H1 (cell line): ENCODE data around the gene DYSF. TPM values are rescaled to one million over a fixed set of nuclear protein-coding genes. Genes with fewer than 3 reads are reported as not detected.

ENCODE experiments used
- CTCF ChIA-PET: fragments of 300-600 bp; sonication (Branson Sonifier 250); formaldehyde crosslinking; loops from one replicate; lab custom pipeline; 2021; ENCODE audit not compliant: partially characterized antibody; lab: Charles Lee
- POLR2A ChIA-PET: fragments of 300-600 bp; sonication (Branson Sonifier 250); formaldehyde crosslinking; loops from one replicate; lab custom pipeline; 2021; ENCODE audit warnings: inconsistent platforms; ENCODE audit not compliant: partially characterized antibody; lab: Charles Lee
- DNase-seq, 2 experiments: peaks; one replicate each; pipeline versions ENCODE4 v3.0.0 to v3.0.0-alpha.2; 2010 to 2022; ENCODE audit warnings: low spot score in 2 of 2, low read depth in 1 of 2, mixed read lengths in 1 of 2
- FAIRE-seq: peaks from 2 replicates; lab custom pipeline; 2011; peaks lifted over from hg19 to GRCh38; lab: Jason Lieb, UNC
- H2AFZ ChIP-seq: 2 replicates; pipeline ENCODE4 v1.8.1; 2012; ENCODE audit warnings: low read length, inconsistent platforms
- H2AK5ac ChIP-seq: 2 replicates; pipeline ENCODE4 v1.6.1; 2013; ENCODE audit warnings: low read depth, low read length
- H2BK120ac ChIP-seq: replicated peaks from 2 replicates; pipeline ENCODE3; 2013; ENCODE audit warnings: low read depth, low read length, inconsistent platforms
- H2BK12ac ChIP-seq: 2 replicates; pipeline ENCODE4 v1.6.1; 2013; ENCODE audit warnings: low read depth, low read length
- H2BK15ac ChIP-seq: 2 replicates; pipeline ENCODE4 v1.6.1; 2013; ENCODE audit warnings: low read length
- H2BK20ac ChIP-seq: 2 replicates; pipeline ENCODE4 v1.6.1; 2013; ENCODE audit warnings: low read length
- H2BK5ac ChIP-seq: 2 replicates; pipeline ENCODE4 v1.6.1; 2013; ENCODE audit warnings: low read depth, low read length
- H3K14ac ChIP-seq: 2 replicates; pipeline ENCODE4 v1.6.1; 2013; ENCODE audit warnings: inconsistent platforms; ENCODE audit not compliant: insufficient read length
- H3K18ac ChIP-seq: 2 replicates; pipeline ENCODE4 v1.6.1; 2013; ENCODE audit warnings: low read length; ENCODE audit errors: extremely low read depth
- H3K23ac ChIP-seq: 2 replicates; pipeline ENCODE4 v1.6.1; 2013; ENCODE audit warnings: inconsistent platforms; ENCODE audit not compliant: insufficient read length
- H3K23me2 ChIP-seq: 2 replicates; pipeline ENCODE4 v1.6.1; 2013; ENCODE audit warnings: low read depth, low read length
- H3K27ac ChIP-seq: 2 replicates; pipeline ENCODE4 v1.6.1; 2011; ENCODE audit warnings: low read depth, low read length, inconsistent platforms
- H3K27me3 ChIP-seq, 4 experiments: replicated peaks in 1 of 4; 1 replicate in 1 of 4; 2 replicates in 3 of 4; pipeline versions ENCODE4 v1.6.1 to v1.8.1; 2011 to 2013; ENCODE audit warnings: low read length in 3 of 4, mild to moderate bottlenecking in 3 of 4, inconsistent platforms in 2 of 4, mixed read lengths in 2 of 4, moderate library complexity in 1 of 4; ENCODE audit not compliant: control insufficient read depth in 3 of 4, insufficient read depth in 3 of 4; ENCODE audit errors: extremely low read depth in 1 of 4
- H3K36me3 ChIP-seq, 4 experiments: 2 replicates each; pipeline versions ENCODE4 v1.6.1 to v1.8.1; 2011 to 2013; ENCODE audit warnings: mild to moderate bottlenecking in 4 of 4, low read length in 3 of 4, moderate library complexity in 2 of 4, control low read depth in 1 of 4, inconsistent platforms in 1 of 4; ENCODE audit not compliant: insufficient read depth in 4 of 4, control insufficient read depth in 2 of 4
- H3K4ac ChIP-seq: replicated peaks from 2 replicates; pipeline ENCODE3; 2013; ENCODE audit warnings: low read length, low read depth, mixed read lengths, inconsistent platforms; ENCODE audit not compliant: insufficient read length
- H3K4me1 ChIP-seq, 4 experiments: replicated peaks in 1 of 4; 1 replicate in 1 of 4; 2 replicates in 3 of 4; pipeline versions ENCODE4 v1.6.1 to v1.8.1; 2011 to 2013; ENCODE audit warnings: low read length in 3 of 4, inconsistent platforms in 2 of 4, mixed read lengths in 1 of 4; ENCODE audit not compliant: insufficient read depth in 4 of 4, control insufficient read depth in 3 of 4
- H3K4me2 ChIP-seq, 2 experiments: 2 replicates each; pipeline versions ENCODE4 v1.6.1 to v1.8.1; 2011 to 2013; ENCODE audit warnings: low read depth in 2 of 2, low read length in 2 of 2, control low read depth in 1 of 2, inconsistent platforms in 1 of 2, mild to moderate bottlenecking in 1 of 2; ENCODE audit not compliant: insufficient read depth in 1 of 2
- H3K4me3 ChIP-seq, 4 experiments: fragments of 200-600, 300-600 bp in 1 of 4; sonication (generic), shearing (Covaris generic), sonication (Bioruptor Twin) in 1 of 4; 2 replicates each; pipeline versions ENCODE4 v1.5.1 to v1.8.1; 2011 to 2016; ENCODE audit warnings: low read length in 4 of 4, low read depth in 3 of 4, control low read depth in 2 of 4, inconsistent platforms in 2 of 4, mild to moderate bottlenecking in 2 of 4, mixed read lengths in 1 of 4, moderate library complexity in 1 of 4; ENCODE audit not compliant: insufficient read depth in 2 of 4; ENCODE audit errors: extremely low read depth in 1 of 4
- H3K56ac ChIP-seq: replicated peaks from 2 replicates; pipeline ENCODE3; 2013; ENCODE audit warnings: low read depth, mild to moderate bottlenecking, mixed read lengths, low read length, inconsistent platforms; ENCODE audit not compliant: insufficient read length
- H3K79me1 ChIP-seq: 2 replicates; pipeline ENCODE4 v1.6.1; 2013; ENCODE audit warnings: low read depth, low read length, control low read depth
- H3K79me2 ChIP-seq, 2 experiments: 2 replicates each; pipeline versions ENCODE4 v1.6.1 to v1.8.1; 2012 to 2013; ENCODE audit warnings: low read length in 2 of 2, mild to moderate bottlenecking in 2 of 2, inconsistent platforms in 1 of 2; ENCODE audit not compliant: insufficient read depth in 2 of 2, control insufficient read depth in 1 of 2
- H3K9ac ChIP-seq, 4 experiments: replicated peaks in 1 of 4; 1 replicate in 1 of 4; 2 replicates in 3 of 4; pipeline versions ENCODE4 v1.6.1 to v1.8.1; 2011 to 2013; ENCODE audit warnings: low read depth in 3 of 4, low read length in 3 of 4, control low read depth in 2 of 4, mild to moderate bottlenecking in 2 of 4, moderate library complexity in 2 of 4, inconsistent platforms in 1 of 4; ENCODE audit errors: extremely low read depth in 1 of 4
- H3K9me3 ChIP-seq, 2 experiments: 2 replicates each; pipeline versions ENCODE4 v1.6.1 to v1.8.1; 2012 to 2013; ENCODE audit warnings: mild to moderate bottlenecking in 2 of 2, moderate library complexity in 2 of 2, control low read depth in 1 of 2, inconsistent platforms in 1 of 2, low read depth in 1 of 2, low read length in 1 of 2, mixed read lengths in 1 of 2; ENCODE audit not compliant: insufficient read depth in 2 of 2
- H4K20me1 ChIP-seq, 2 experiments: replicated peaks in 1 of 2; 2 replicates each; pipeline versions ENCODE3 to v1.8.1; 2011 to 2013; ENCODE audit warnings: inconsistent platforms in 2 of 2, low read length in 2 of 2, mild to moderate bottlenecking in 1 of 2; ENCODE audit not compliant: insufficient read depth in 2 of 2, control insufficient read depth in 1 of 2
- H4K5ac ChIP-seq: 2 replicates; pipeline ENCODE4 v1.6.1; 2013; ENCODE audit warnings: low read length, low read depth, mixed read lengths, inconsistent platforms; ENCODE audit not compliant: insufficient read length
- H4K8ac ChIP-seq: 2 replicates; pipeline ENCODE4 v1.8.0; 2013; ENCODE audit warnings: mild to moderate bottlenecking, moderate library complexity, low read length, inconsistent platforms; ENCODE audit not compliant: insufficient read depth; ENCODE audit errors: extremely low read depth
- H4K91ac ChIP-seq: replicated peaks from 2 replicates; pipeline ENCODE3; 2013; ENCODE audit warnings: low read length, mixed read lengths, inconsistent platforms; ENCODE audit not compliant: insufficient read length
- RAD21 ChIP-seq, 2 experiments: IDR thresholded peaks in 1 of 2; conservative IDR thresholded peaks in 1 of 2; 2 replicates each; pipeline ENCODE4 v1.6.1; 2011; ENCODE audit warnings: low read depth in 2 of 2, low read length in 2 of 2, improper control_type of control experiment in 1 of 2, inconsistent platforms in 1 of 2, mild to moderate bottlenecking in 1 of 2, moderate library complexity in 1 of 2
- WGBS, 2 experiments: shearing (Covaris generic) in 1 of 2; methylation state at CpG; one replicate each; pipeline versions ENCODE4 v1.1.6 to v1.1.7; 2013 to 2015; ENCODE audit warnings: low lambda C conversion rate in 2 of 2, mixed read lengths in 2 of 2, inconsistent platforms in 1 of 2, low coverage in 1 of 2, missing lambda C conversion rate in 1 of 2; ENCODE audit not compliant: insufficient replicate concordance in 2 of 2, insufficient coverage in 1 of 2, insufficient read length in 1 of 2; ENCODE audit errors: extremely low coverage in 1 of 2, missing lambda C conversion rate in 1 of 2; 5-methylcytosine and 5-hydroxymethylcytosine counted together
- polyA plus RNA-seq, 7 experiments: library from polyadenylated mRNA; depleted of rRNA in 3 of 7; stranded (reverse) in 5 of 7; unstranded in 2 of 7; fragments of >200 nt in 5 of 7; fragments of 200-250 nt in 2 of 7; gene quantifications; 1 replicate in 5 of 7; 2 replicates in 1 of 7; 4 replicates in 1 of 7; pipeline versions ENCODE4 v1.2.1 to v1.2.3, GENCODE V29; 2011 to 2013; ENCODE audit warnings: missing spikeins in 2 of 7, mixed read lengths in 2 of 7
- total RNA-seq: library from RNA; stranded (reverse); fragmentation: NEBNext Ultra II Directional; extraction: Animal tissue kit (Norgen Biotek cat#: 25700); gene quantifications from 2 replicates; pipeline ENCODE4 v1.2.1, GENCODE V29; 2021

The DYSF gene
- total and polyA plus RNA-seq, 2 of the 8 experiments (the other 6 are each of a cell fraction or from before 2014, with no cell fraction given) = 5.8 to 7.1 TPM

GRCh38 chr2:71681626-71682025 lies 228.3 kb downstream of the DYSF start:
- Histone ChIP-seq H3K4me2 (no peak overlapping the region), H2BK120ac (no peak overlapping the region), H2AFZ (no peak overlapping the region), H4K5ac (no peak overlapping the region), H3K79me2 (no peaks in the 10 kb centered on the region), H3K23ac (no peak overlapping the region), H3K27me3 (no peaks in the 10 kb centered on the region), H2BK15ac (no peak overlapping the region), H4K20me1 (no peaks in the 10 kb centered on the region), H3K18ac (no peak overlapping the region), H3K4me3 (no peak overlapping the region), H3K56ac (no peak overlapping the region), H3K4me1 (no peaks in the 10 kb centered on the region), H3K23me2 (peaks cover 2% of the 10 kb centered on the region; the same call in 1 of the 2 replicates), H4K91ac (no peak overlapping the region), H3K9ac (no peak overlapping the region), H3K27ac (no peak overlapping the region), H3K14ac (no peak overlapping the region), H4K8ac (no peak overlapping the region), H2AK5ac (no peak overlapping the region), H2BK5ac (no peak overlapping the region), H3K4ac (no peak overlapping the region), H3K79me1 (no peaks in the 10 kb centered on the region), H3K36me3 (no peaks in the 10 kb centered on the region), H2BK20ac (no peak overlapping the region), H2BK12ac (no peak overlapping the region), H3K9me3 (no peaks in the 10 kb centered on the region)
- no peak for TF ChIP-seq RAD21 (IDR thresholded peaks at IDR 0.05 in 1 of 2, conservative IDR thresholded peaks at IDR 0.05 in 1 of 2; ENCODE audit: low read depth in 2 of 2, low read length in 2 of 2)
- 82% methylated on average over 4 of the region's 5 CpGs; no CpG with 5 or more reads in 1 of the 2 experiments for WGBS, 2 experiments
- no peak for FAIRE-seq
- POLR2A ChIA-PET = no interaction called here
- CTCF ChIA-PET = interaction anchor here (1.0 to 2.7 kb wide), 3 partner anchors 9 to 124 kb away, joined by 3 to 12 read pairs (median 3); no protein-coding TSS in a partner anchor
- no peak for DNase-seq
